DOHH2 (cell line): ENCODE results near the gene ASTE1.

ENCODE experiments used
- EZH2phosphoT487 ChIP-seq: fragments of 200-600 bp; sonication (generic); IDR thresholded peaks from 2 replicates; pipeline ENCODE4 v1.6.1; 2017; ENCODE audit warnings: borderline replicate concordance, mild to moderate bottlenecking, antibody characterized with exemption, low read length, moderate library complexity, mixed read lengths
- TF ChIP-seq, protein P1 (sequence below): fragments of 200-600 bp; sonication (generic); IDR thresholded peaks from one replicate; pipeline ENCODE4 v1.5.1; 2014; ENCODE audit warnings: antibody characterized with exemption, mild to moderate bottlenecking, low read depth, low read length; ENCODE audit not compliant: poor library complexity, severe bottlenecking

DNA sequence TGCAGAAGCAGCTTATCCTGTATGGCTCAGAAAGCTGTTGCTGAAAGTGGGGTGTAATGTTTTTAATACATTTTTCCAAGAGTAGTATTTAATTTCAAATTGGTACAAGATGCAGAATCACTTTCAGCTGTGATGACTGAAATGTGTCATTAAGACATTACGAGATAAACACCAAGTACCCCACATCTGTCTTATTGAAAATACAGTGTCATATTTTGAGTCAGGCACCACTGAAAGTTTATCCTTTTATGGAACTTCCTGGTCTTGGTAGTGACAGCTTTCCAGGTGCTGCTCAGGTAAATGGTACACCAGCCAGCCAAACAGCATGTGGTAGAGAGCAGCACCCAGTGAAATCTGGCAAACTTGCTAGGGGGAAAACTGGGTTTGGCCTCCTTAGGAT is 16.9 kb downstream of the ASTE1 start:
- TF ChIP-seq, protein P1, sequence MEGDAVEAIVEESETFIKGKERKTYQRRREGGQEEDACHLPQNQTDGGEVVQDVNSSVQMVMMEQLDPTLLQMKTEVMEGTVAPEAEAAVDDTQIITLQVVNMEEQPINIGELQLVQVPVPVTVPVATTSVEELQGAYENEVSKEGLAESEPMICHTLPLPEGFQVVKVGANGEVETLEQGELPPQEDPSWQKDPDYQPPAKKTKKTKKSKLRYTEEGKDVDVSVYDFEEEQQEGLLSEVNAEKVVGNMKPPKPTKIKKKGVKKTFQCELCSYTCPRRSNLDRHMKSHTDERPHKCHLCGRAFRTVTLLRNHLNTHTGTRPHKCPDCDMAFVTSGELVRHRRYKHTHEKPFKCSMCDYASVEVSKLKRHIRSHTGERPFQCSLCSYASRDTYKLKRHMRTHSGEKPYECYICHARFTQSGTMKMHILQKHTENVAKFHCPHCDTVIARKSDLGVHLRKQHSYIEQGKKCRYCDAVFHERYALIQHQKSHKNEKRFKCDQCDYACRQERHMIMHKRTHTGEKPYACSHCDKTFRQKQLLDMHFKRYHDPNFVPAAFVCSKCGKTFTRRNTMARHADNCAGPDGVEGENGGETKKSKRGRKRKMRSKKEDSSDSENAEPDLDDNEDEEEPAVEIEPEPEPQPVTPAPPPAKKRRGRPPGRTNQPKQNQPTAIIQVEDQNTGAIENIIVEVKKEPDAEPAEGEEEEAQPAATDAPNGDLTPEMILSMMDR = no peak
- TF ChIP-seq EZH2phosphoT487 = no peak
